ENCODE results near the gene KCTD16. TPM values are rescaled to one million over a fixed set of nuclear protein-coding genes. Genes with fewer than 3 reads are reported as not detected.

KCTD16 gene
- total RNA-seq, 1 experiment from 2014 or later, result 0.14 TPM

GRCh38 chr5:144143625-144144024, 27.0 kb upstream of the KCTD16 start:
- H3K27ac Mint-ChIP-seq (ENCODE audit: unreplicated experiment), result no peak overlapping the region
- intact Hi-C loops (cut with micrococcal nuclease; ENCODE audit: unreplicated experiment), result loop anchor here (10.0 kb wide), 1 partner anchor 749 kb away; no protein-coding TSS in a partner anchor
- BruUV-seq (replicated peaks), result no TSS peak
- CTCF ChIA-PET, result no interaction called here
- peaks cover 14% of the 10 kb centered on the region for H3K27me3 Mint-ChIP-seq (ENCODE audit: unreplicated experiment)
- DNase-seq, result no peak
- H3K9me3 Mint-ChIP-seq (ENCODE audit: low read depth, unreplicated experiment), result no peaks in the 10 kb centered on the region
- peaks cover 21% of the 10 kb centered on the region for H3K4me1 Mint-ChIP-seq (ENCODE audit: low read depth, unreplicated experiment)
- H3K4me3 Mint-ChIP-seq (ENCODE audit: low read depth, unreplicated experiment), result no peak overlapping the region
- no peaks in the 10 kb centered on the region for H3K36me3 Mint-ChIP-seq (ENCODE audit: insufficient read depth, unreplicated experiment)
- no peak for TF ChIP-seq CTCF (IDR thresholded peaks at IDR 0.05; ENCODE audit: unreplicated experiment)

- intact Hi-C loops (cut with micrococcal nuclease; ENCODE audit: unreplicated experiment), result loop anchor here (5.0 to 10.0 kb wide), 2 partner anchors 318 to 750 kb away; no protein-coding TSS in a partner anchor
- Mint-ChIP-seq H3K4me1 (ENCODE audit: low read depth, unreplicated experiment) (peaks cover 13% of the 10 kb centered on the region), H3K27me3 (ENCODE audit: unreplicated experiment) (peaks cover 14% of the 10 kb centered on the region), H3K36me3 (ENCODE audit: insufficient read depth, unreplicated experiment) (no peaks in the 10 kb centered on the region), H3K27ac (ENCODE audit: unreplicated experiment) (no peak overlapping the region), H3K4me3 (ENCODE audit: low read depth, unreplicated experiment) (no peak overlapping the region), H3K9me3 (ENCODE audit: low read depth, unreplicated experiment) (no peaks in the 10 kb centered on the region)
- CTCF ChIA-PET, result no interaction called here
- DNase-seq, result no peak
- no peak for TF ChIP-seq CTCF (IDR thresholded peaks at IDR 0.05; ENCODE audit: unreplicated experiment)
- BruUV-seq (replicated peaks), result no TSS peak
Observed at GRCh38 chr5:144144956-144145751, 25.5 kb upstream of the KCTD16 start.

- no peak for TF ChIP-seq CTCF (IDR thresholded peaks at IDR 0.05; ENCODE audit: unreplicated experiment)
- Mint-ChIP-seq H3K27me3 (ENCODE audit: unreplicated experiment) (no peaks in the 10 kb centered on the region), H3K36me3 (ENCODE audit: insufficient read depth, unreplicated experiment) (no peaks in the 10 kb centered on the region), H3K4me3 (ENCODE audit: low read depth, unreplicated experiment) (no peak overlapping the region), H3K9me3 (ENCODE audit: low read depth, unreplicated experiment) (no peaks in the 10 kb centered on the region), H3K27ac (ENCODE audit: unreplicated experiment) (no peak overlapping the region), H3K4me1 (ENCODE audit: low read depth, unreplicated experiment) (no peaks in the 10 kb centered on the region)
- no TSS peak for BruUV-seq (replicated peaks)
- intact Hi-C loops (cut with micrococcal nuclease; ENCODE audit: unreplicated experiment), result no loop called here
- DNase-seq, result no peak
- CTCF ChIA-PET, result no interaction called here
Observed at GRCh38 chr5:144151026-144151425, 19.6 kb upstream of the KCTD16 start.

- CTCF ChIA-PET, result interaction anchor here (1.0 kb wide), 1 partner anchor 14 kb away, joined by 3 read pairs; no protein-coding TSS in a partner anchor
- H3K4me1 Mint-ChIP-seq (ENCODE audit: low read depth, unreplicated experiment), result no peaks in the 10 kb centered on the region
- DNase-seq, result no peak
Observed at GRCh38 chr5:144156767-144157171, 13.9 kb upstream of the KCTD16 start.

More at GRCh38 chr5:144156767-144157171, 13.9 kb upstream of the KCTD16 start:
- intact Hi-C loops (cut with micrococcal nuclease; ENCODE audit: unreplicated experiment), result no loop called here
- BruUV-seq (replicated peaks), result no TSS peak
- H3K4me3 Mint-ChIP-seq (ENCODE audit: low read depth, unreplicated experiment), result no peak overlapping the region
- no peaks in the 10 kb centered on the region for H3K27me3 Mint-ChIP-seq (ENCODE audit: unreplicated experiment)
- no peaks in the 10 kb centered on the region for H3K9me3 Mint-ChIP-seq (ENCODE audit: low read depth, unreplicated experiment)
- TF ChIP-seq CTCF (IDR thresholded peaks at IDR 0.05; ENCODE audit: unreplicated experiment), result no peak
- peaks cover 17% of the 10 kb centered on the region for H3K36me3 Mint-ChIP-seq (ENCODE audit: insufficient read depth, unreplicated experiment)
- no peak overlapping the region for H3K27ac Mint-ChIP-seq (ENCODE audit: unreplicated experiment)

Data from Calu3 (cell line).